Vagina (tissue), 2 donors: Measurements from ENCODE around the gene AHCYL2.

Source experiments
- CTCF ChIP-seq, 3 experiments: fragments of 450-650 bp in 2 of 3; fragments of 200-600 bp in 1 of 3; sonication (generic) in 1 of 3; IDR thresholded peaks; one replicate each; pipeline ENCODE4 v1.5.1; 2017 to 2019; ENCODE audit warnings: antibody characterized with exemption in 3 of 3, mild to moderate bottlenecking in 2 of 3, moderate library complexity in 2 of 3
- POLR2A ChIP-seq, 2 donors: fragments of 450-650 bp; IDR thresholded peaks; one replicate each; pipeline ENCODE4 v1.6.1; 2017; ENCODE audit warnings: antibody characterized with exemption in 2 of 2, mild to moderate bottlenecking in 2 of 2, moderate library complexity in 2 of 2
- POLR2AphosphoS5 ChIP-seq, 2 donors: sonication (generic); formaldehyde crosslinking; IDR thresholded peaks; one replicate each; pipeline ENCODE4 v1.9.0; 2017; ENCODE audit warnings: antibody characterized with exemption in 2 of 2, mild to moderate bottlenecking in 2 of 2, low read depth in 1 of 2; ENCODE audit not compliant: insufficient read depth in 1 of 2

GRCh38 chr7:129412501-129412900, 187.7 kb downstream of the AHCYL2 start:
- no peak for TF ChIP-seq POLR2A (IDR thresholded peaks at IDR 0.05)
- TF ChIP-seq CTCF (IDR thresholded peaks at IDR 0.05): no peak
- TF ChIP-seq POLR2AphosphoS5 (IDR thresholded peaks at IDR 0.05; ENCODE audit: insufficient read depth in 1 of 2, low read depth in 1 of 2): no peak
